ENCODE data around the gene JAK2. TPM values are rescaled to one million over a fixed set of nuclear protein-coding genes. Genes with fewer than 3 reads are reported as not detected.

The JAK2 gene
- total RNA-seq, 4 donors from 2014 or later, result 19.6 to 50.4 (median 30.1) TPM

GRCh38 chr9:5041390-5042115 lies 56.5 kb downstream of the JAK2 start:
- DNase-seq (ENCODE audit: low spot score) (no peak), ATAC-seq (ENCODE audit: low FRiP score) (no peak)
- TF ChIP-seq CTCF (IDR thresholded peaks at IDR 0.05), result no peak

- DNase-seq (ENCODE audit: low spot score) (no peak), ATAC-seq (ENCODE audit: low FRiP score) (no peak)
- no peak for TF ChIP-seq CTCF (IDR thresholded peaks at IDR 0.05)
Observed at GRCh38 chr9:5042661-5043178, 57.6 kb downstream of the JAK2 start.

- ATAC-seq (ENCODE audit: low FRiP score), result no peak
- DNase-seq (ENCODE audit: low spot score), result no peak
- no peak for TF ChIP-seq CTCF (IDR thresholded peaks at IDR 0.05)
Observed at GRCh38 chr9:5043381-5043780, 58.3 kb downstream of the JAK2 start.

GRCh38 chr9:5044160-5044559 lies 59.1 kb downstream of the JAK2 start:
- no peak for DNase-seq (ENCODE audit: low spot score)
- no peak for TF ChIP-seq CTCF (IDR thresholded peaks at IDR 0.05)
- ATAC-seq (ENCODE audit: low FRiP score), result no peak

- no peak for ATAC-seq (ENCODE audit: low FRiP score)
- no peak for TF ChIP-seq CTCF (IDR thresholded peaks at IDR 0.05)
- DNase-seq (ENCODE audit: low spot score), result no peak
Observed at GRCh38 chr9:5052838-5053237, 67.8 kb downstream of the JAK2 start.

- TF ChIP-seq CTCF (IDR thresholded peaks at IDR 0.05), result no peak
- DNase-seq (ENCODE audit: low spot score), result no peak
- ATAC-seq (ENCODE audit: low FRiP score), result no peak
Observed at GRCh38 chr9:5062631-5063030, 77.6 kb downstream of the JAK2 start.

- no peak for TF ChIP-seq CTCF (IDR thresholded peaks at IDR 0.05)
- ATAC-seq (ENCODE audit: low FRiP score), result no peak
- DNase-seq (ENCODE audit: low spot score), result no peak
Observed at GRCh38 chr9:5072871-5073270, 87.8 kb downstream of the JAK2 start.
